Rectal smooth muscle tissue (tissue), 1 donor: ENCODE measurements around the gene MCHR2.

Experiments
- H3K27ac ChIP-seq: one replicate; pipeline ENCODE4 v1.7.0; 2013; ENCODE audit warnings: low read depth, low read length, inconsistent platforms
- H3K27me3 ChIP-seq: one replicate; pipeline ENCODE4 v1.7.0; 2013; ENCODE audit warnings: low read length; ENCODE audit not compliant: control insufficient read depth, insufficient read depth
- H3K36me3 ChIP-seq: one replicate; pipeline ENCODE4 v1.7.0; 2013; ENCODE audit warnings: low read length; ENCODE audit not compliant: control insufficient read depth, insufficient read depth
- H3K4me1 ChIP-seq: one replicate; pipeline ENCODE4 v1.7.0; 2013; ENCODE audit warnings: low read length; ENCODE audit not compliant: control insufficient read depth, insufficient read depth
- H3K4me3 ChIP-seq: one replicate; pipeline ENCODE4 v1.7.0; 2013; ENCODE audit warnings: low read length
- H3K9ac ChIP-seq: one replicate; pipeline ENCODE4 v1.7.0; 2013; ENCODE audit warnings: low read length

MCHR2 gene

GRCh38 chr6:99887066-99887465 is 107.0 kb downstream of the MCHR2 start:
- no peaks in the 10 kb centered on the region for H3K4me1 ChIP-seq
- H3K9ac ChIP-seq, result no peak overlapping the region
- no peak overlapping the region for H3K27ac ChIP-seq
- H3K36me3 ChIP-seq, result no peaks in the 10 kb centered on the region
- no peak overlapping the region for H3K4me3 ChIP-seq
- H3K27me3 ChIP-seq, result no peaks in the 10 kb centered on the region

- Histone ChIP-seq H3K27ac (no peak overlapping the region), H3K9ac (no peak overlapping the region), H3K36me3 (no peaks in the 10 kb centered on the region), H3K4me3 (no peak overlapping the region), H3K4me1 (no peaks in the 10 kb centered on the region), H3K27me3 (no peaks in the 10 kb centered on the region)
These were observed 109.0 kb downstream of the MCHR2 start for GRCh38 chr6:99885051-99885450.

GRCh38 chr6:99882128-99882702 is 111.8 kb downstream of the MCHR2 start:
- Histone ChIP-seq H3K4me1 (no peaks in the 10 kb centered on the region), H3K9ac (no peak overlapping the region), H3K4me3 (no peak overlapping the region), H3K27ac (no peak overlapping the region), H3K27me3 (no peaks in the 10 kb centered on the region), H3K36me3 (no peaks in the 10 kb centered on the region)

- H3K27ac ChIP-seq, result no peak overlapping the region
- no peaks in the 10 kb centered on the region for H3K4me1 ChIP-seq
- no peaks in the 10 kb centered on the region for H3K36me3 ChIP-seq
- no peaks in the 10 kb centered on the region for H3K27me3 ChIP-seq
- H3K4me3 ChIP-seq, result no peak overlapping the region
- H3K9ac ChIP-seq, result no peak overlapping the region
These were observed 114.6 kb downstream of the MCHR2 start for GRCh38 chr6:99879431-99879830.

- Histone ChIP-seq H3K36me3 (no peaks in the 10 kb centered on the region), H3K27ac (no peak overlapping the region), H3K9ac (no peak overlapping the region), H3K27me3 (no peaks in the 10 kb centered on the region), H3K4me1 (no peaks in the 10 kb centered on the region), H3K4me3 (no peak overlapping the region)
These were observed 119.0 kb downstream of the MCHR2 start for GRCh38 chr6:99875068-99875467.

- Histone ChIP-seq H3K4me1 (no peaks in the 10 kb centered on the region), H3K27me3 (no peaks in the 10 kb centered on the region), H3K4me3 (no peak overlapping the region), H3K9ac (no peak overlapping the region), H3K27ac (no peak overlapping the region), H3K36me3 (no peaks in the 10 kb centered on the region)
These were observed 120.9 kb downstream of the MCHR2 start for GRCh38 chr6:99873084-99873483.

GRCh38 chr6:99871641-99872040 is 122.4 kb downstream of the MCHR2 start:
- Histone ChIP-seq H3K27ac (no peak overlapping the region), H3K9ac (no peak overlapping the region), H3K4me3 (no peak overlapping the region), H3K36me3 (no peaks in the 10 kb centered on the region), H3K27me3 (no peaks in the 10 kb centered on the region), H3K4me1 (no peaks in the 10 kb centered on the region)
